ENCODE measurements around the gene SLC24A3. TPM values are rescaled to one million over a fixed set of nuclear protein-coding genes. Genes with fewer than 3 reads are reported as not detected.

SLC24A3 gene
- total RNA-seq, 1 donor from 2014 or later: 14.0 TPM

GRCh38 chr20:19384940-19385339 is 172.5 kb downstream of the SLC24A3 start:
- TF ChIP-seq, protein P1, sequence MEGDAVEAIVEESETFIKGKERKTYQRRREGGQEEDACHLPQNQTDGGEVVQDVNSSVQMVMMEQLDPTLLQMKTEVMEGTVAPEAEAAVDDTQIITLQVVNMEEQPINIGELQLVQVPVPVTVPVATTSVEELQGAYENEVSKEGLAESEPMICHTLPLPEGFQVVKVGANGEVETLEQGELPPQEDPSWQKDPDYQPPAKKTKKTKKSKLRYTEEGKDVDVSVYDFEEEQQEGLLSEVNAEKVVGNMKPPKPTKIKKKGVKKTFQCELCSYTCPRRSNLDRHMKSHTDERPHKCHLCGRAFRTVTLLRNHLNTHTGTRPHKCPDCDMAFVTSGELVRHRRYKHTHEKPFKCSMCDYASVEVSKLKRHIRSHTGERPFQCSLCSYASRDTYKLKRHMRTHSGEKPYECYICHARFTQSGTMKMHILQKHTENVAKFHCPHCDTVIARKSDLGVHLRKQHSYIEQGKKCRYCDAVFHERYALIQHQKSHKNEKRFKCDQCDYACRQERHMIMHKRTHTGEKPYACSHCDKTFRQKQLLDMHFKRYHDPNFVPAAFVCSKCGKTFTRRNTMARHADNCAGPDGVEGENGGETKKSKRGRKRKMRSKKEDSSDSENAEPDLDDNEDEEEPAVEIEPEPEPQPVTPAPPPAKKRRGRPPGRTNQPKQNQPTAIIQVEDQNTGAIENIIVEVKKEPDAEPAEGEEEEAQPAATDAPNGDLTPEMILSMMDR (conservative IDR thresholded peaks at IDR 0.05): no peak
- H3K27me3 Mint-ChIP-seq: no peaks in the 10 kb centered on the region
- H3K4me1 Mint-ChIP-seq (ENCODE audit: unreplicated experiment): peaks cover 15% of the 10 kb centered on the region
- no peak for DNase-seq (ENCODE audit: extremely low spot score, unreplicated experiment)
- H3K36me3 Mint-ChIP-seq: no peaks in the 10 kb centered on the region
- no peak overlapping the region for H3K4me3 Mint-ChIP-seq
- H3K9me3 Mint-ChIP-seq: no peaks in the 10 kb centered on the region
- no peak overlapping the region for H3K27ac Mint-ChIP-seq

- no peak for DNase-seq (ENCODE audit: extremely low spot score, unreplicated experiment)
- no peaks in the 10 kb centered on the region for H3K9me3 Mint-ChIP-seq
- H3K27ac Mint-ChIP-seq: no peak overlapping the region
- peaks cover 5% of the 10 kb centered on the region for H3K4me1 Mint-ChIP-seq (ENCODE audit: unreplicated experiment)
- no peak overlapping the region for H3K4me3 Mint-ChIP-seq
- no peaks in the 10 kb centered on the region for H3K36me3 Mint-ChIP-seq
- no peaks in the 10 kb centered on the region for H3K27me3 Mint-ChIP-seq
- TF ChIP-seq, protein P1 (conservative IDR thresholded peaks at IDR 0.05): no peak
These were observed 174.8 kb downstream of the SLC24A3 start for GRCh38 chr20:19387251-19387650.

GRCh38 chr20:19392344-19393130 is 180.1 kb downstream of the SLC24A3 start:
- no peaks in the 10 kb centered on the region for H3K36me3 Mint-ChIP-seq
- DNase-seq (ENCODE audit: extremely low spot score, unreplicated experiment): no peak
- no peak overlapping the region for H3K27ac Mint-ChIP-seq
- no peaks in the 10 kb centered on the region for H3K9me3 Mint-ChIP-seq
- peaks cover 16% of the 10 kb centered on the region for H3K4me1 Mint-ChIP-seq (ENCODE audit: unreplicated experiment)
- no peak overlapping the region for H3K4me3 Mint-ChIP-seq
- TF ChIP-seq, protein P1 (conservative IDR thresholded peaks at IDR 0.05): no peak
- no peaks in the 10 kb centered on the region for H3K27me3 Mint-ChIP-seq

- no peaks in the 10 kb centered on the region for H3K27me3 Mint-ChIP-seq
- no peak overlapping the region for H3K27ac Mint-ChIP-seq
- peaks cover 9% of the 10 kb centered on the region for H3K9me3 Mint-ChIP-seq
- H3K4me3 Mint-ChIP-seq: no peak overlapping the region
- TF ChIP-seq, protein P1 (conservative IDR thresholded peaks at IDR 0.05): no peak
- peaks cover 16% of the 10 kb centered on the region for H3K4me1 Mint-ChIP-seq (ENCODE audit: unreplicated experiment)
- DNase-seq (ENCODE audit: extremely low spot score, unreplicated experiment): no peak
- H3K36me3 Mint-ChIP-seq: peaks cover 3% of the 10 kb centered on the region
These were observed 184.1 kb downstream of the SLC24A3 start for GRCh38 chr20:19396460-19397081.

DNA sequence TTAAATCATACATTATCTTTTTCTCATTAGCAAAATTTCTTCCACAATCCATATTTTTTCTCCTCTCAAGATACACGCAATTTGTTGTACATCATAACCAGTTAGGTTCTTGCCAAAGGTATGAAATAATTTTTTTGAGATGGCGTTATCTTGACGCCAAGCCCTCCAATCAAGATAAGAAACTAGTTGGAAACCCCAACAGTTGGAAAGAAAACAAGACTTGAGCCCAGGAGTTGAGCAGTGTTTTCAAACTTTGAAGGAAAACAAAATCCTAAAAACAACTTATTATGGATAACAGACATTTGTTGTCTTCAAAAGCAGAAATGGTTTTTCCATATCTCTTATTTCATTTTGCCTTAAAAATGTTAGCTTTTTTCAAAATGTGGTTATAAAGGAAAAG is 184.8 kb downstream of the SLC24A3 start:
- Mint-ChIP-seq H3K4me3 (no peak overlapping the region), H3K27me3 (no peaks in the 10 kb centered on the region), H3K27ac (no peak overlapping the region)

More for the DNA sequence above, 184.8 kb downstream of the SLC24A3 start:
- Mint-ChIP-seq H3K9me3 (peaks cover 9% of the 10 kb centered on the region), H3K36me3 (peaks cover 3% of the 10 kb centered on the region), H3K4me1 (ENCODE audit: unreplicated experiment) (peaks cover 16% of the 10 kb centered on the region)
- TF ChIP-seq, protein P1 (conservative IDR thresholded peaks at IDR 0.05): no peak
- no peak for DNase-seq (ENCODE audit: extremely low spot score, unreplicated experiment)

All from type B pancreatic cell (in vitro differentiated cells).